ENCODE results near the gene NTSR1.

The NTSR1 gene

DNA sequence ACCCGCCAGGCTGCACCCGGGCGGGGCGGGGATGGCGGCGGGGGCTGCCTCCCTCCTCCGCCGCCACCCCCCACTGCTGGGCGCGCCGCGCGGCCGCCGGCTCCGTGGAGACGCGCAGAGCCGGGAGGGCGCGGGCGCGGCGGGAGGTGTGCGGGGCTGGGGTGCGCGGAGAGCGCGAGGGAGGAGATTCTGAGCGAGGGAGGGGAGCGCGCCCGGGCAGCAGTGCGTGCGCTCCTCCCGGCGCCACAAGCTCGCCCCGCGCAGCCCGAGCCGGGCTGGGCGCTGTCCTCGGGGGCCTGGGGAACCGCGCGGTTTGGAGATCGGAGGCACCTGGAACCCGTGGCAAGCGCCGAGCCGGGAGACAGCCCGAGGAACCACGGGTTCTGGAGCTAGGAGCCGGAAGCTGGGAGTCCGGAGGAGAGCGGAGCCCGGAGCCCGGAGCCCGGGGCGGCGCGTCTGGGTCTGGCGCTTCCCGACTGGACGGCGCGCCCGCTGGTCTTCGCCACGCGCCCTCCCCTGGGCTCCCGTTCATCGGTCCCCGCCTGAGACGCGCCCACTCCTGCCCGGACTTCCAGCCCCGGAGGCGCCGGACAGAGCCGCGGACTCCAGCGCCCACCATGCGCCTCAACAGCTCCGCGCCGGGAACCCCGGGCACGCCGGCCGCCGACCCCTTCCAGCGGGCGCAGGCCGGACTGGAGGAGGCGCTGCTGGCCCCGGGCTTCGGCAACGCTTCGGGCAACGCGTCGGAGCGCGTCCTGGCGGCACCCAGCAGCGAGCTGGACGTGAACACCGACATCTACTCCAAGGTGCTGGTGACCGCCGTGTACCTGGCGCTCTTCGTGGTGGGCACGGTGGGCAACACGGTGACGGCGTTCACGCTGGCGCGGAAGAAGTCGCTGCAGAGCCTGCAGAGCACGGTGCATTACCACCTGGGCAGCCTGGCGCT lies at the start of gene NTSR1:
TSS of gene NTSR1 (plus strand) at position 246 of the 946 bp plus-strand sequence. CDS start at position 618, 372 bp downstream.
- DNase-seq = no peak

DNA sequence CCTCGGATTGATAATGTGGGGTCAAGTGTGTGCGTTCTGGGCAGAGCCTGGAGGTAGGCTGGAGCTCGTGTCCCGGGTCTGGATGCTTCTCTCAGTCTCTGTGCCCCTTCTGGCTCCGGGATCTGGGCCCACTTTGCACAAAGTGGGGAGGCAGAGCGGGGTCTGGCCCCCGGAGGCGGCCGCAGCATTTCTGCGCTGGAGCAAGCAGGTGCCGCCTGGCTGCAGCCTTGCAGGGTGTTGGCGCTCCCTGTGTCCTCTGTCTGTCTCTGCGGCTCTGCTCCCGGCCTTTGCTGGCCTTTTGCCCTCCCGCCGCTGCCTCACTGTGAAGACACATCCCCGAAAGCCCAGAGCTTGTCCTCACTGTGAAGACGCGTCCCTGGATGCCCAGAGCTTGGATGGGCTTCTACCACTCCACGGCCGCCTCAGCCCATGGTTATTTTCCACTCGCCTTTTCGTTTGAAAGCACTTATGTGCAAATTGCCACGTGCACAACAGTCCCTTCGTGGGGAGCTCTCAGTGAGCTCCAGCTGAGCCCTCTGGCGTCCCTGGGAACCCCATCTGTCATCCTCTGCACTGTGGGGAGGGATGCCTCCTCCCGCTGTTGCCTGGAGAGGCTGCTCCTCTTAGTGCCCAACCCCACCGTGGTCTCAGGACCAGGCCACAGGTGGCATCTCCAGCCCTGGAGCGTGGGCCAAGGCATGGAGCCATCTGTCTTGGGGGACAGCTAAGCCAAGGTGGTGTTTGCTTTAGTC lies 49.0 kb upstream of the NTSR1 start:
- DNase-seq = no peak

DNA sequence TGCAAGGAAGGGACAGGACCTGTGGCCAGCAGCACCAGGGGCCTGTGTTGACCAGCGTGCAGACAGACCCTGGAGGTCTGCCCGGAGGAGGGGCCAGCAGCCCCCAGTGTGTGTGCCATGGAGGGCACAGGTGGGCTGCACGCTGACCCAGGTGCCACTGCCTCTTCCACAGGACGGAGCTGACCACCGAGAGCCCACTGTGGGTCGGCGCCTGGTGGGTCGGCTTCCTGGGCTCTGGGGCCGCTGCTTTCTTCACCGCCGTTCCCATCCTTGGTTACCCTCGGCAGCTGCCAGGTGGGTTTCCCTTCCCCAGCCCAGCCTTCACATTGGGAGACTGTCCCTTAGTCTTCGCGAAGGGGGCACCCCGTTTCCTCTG lies 48.4 kb upstream of the NTSR1 start:
- DNase-seq = no peak

DNA sequence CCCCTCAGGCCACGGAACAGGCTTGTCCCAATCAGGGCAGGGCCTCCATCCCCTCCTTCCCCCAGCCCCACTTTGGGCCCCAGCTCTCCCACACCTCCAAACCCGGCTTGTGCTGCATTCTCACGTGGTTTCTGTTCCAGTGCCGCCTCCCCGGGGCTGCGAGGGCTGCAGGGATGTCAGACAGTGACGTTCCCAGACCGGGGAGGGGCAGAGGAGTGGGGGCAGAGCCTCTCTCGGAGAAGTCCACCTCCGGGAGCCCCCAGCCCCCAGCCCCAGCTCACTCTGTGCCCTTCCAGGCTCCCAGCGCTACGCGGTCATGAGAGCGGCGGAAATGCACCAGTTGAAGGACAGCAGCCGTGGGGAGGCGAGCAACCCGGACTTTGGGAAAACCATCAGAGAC lies 47.9 kb upstream of the NTSR1 start:
- DNase-seq = no peak

DNA sequence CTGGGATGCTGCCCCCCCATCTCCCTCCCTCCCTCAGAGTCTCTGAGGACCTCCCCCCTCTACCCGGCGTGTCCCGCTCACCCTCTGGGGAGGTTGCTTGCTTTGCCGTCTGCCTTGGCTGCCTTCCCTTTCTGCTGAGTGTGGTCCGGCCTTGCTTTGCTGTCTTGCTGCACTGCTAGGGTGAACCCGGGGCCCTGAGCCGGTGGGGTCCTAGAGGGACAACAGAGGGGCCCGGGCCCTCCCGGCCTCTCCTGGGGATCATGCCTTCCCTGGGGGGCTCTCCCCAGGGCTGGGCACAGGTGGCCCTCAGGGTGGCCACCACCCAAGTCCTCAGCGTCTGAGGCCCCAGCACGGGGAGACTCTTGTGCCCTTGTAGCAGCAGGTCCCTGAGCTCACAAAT lies 47.0 kb upstream of the NTSR1 start:
- DNase-seq = no peak

DNA sequence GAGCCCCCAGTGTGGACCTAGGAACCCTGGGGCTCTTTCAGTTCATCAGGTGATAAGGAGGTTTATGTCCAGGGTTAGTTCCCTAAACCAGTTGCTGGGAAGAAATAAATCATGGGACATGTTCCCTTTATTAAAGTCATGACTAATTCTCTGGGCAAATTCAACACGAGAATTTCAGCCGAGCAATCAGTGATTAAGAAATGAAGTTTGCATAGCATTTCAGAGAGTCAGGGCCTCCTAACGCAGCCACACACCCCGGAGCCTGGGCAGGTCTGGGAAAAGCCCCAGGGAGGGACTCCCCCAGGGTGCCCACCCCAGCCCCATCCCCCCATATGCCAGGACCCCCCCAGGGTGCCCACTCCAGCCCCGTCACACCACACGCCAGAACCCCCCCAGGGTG lies 46.2 kb upstream of the NTSR1 start:
- no peak for DNase-seq

DNA sequence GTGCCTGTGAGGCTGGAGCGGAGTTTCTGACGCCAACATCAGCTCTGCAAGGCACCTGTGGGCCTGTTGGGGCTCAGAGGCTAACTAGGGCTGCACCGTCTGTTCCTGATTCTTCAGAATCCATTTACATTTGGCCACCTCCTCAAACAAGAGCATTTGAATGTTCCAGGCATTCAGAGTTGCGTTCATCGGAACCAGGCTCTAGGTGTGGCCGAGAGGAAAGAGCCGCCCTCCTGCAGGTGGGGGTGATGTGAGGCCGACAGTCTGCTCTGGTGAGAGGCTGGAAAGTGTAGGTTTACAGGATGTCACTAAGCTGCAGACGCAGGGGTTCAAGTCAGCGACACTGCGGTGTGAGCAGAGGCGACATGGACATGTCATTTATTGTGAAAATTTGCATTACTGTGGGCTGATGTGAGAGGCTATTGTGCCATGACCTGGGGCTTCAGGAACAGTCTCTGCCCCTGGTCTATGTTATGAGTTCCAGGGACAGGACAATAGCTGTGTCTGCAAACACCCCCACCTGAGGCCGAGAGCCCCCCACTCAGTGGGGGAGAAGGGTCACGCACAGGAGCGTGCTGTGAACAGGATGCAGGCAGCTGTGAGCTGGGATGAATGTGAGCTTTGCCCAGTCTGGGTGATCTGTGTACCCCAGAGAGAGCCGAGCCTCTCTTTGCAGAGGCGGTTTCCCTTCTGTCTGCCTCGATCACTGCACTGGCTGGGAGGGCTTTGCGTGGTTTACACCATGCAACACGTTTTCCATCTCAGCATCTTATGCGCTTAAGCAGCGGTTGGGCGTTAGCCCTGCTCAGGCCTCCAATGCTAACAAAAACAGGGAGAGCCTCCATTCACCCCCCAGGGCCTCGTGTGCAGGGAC lies 45.3 kb upstream of the NTSR1 start:
- no peak for DNase-seq

DNA sequence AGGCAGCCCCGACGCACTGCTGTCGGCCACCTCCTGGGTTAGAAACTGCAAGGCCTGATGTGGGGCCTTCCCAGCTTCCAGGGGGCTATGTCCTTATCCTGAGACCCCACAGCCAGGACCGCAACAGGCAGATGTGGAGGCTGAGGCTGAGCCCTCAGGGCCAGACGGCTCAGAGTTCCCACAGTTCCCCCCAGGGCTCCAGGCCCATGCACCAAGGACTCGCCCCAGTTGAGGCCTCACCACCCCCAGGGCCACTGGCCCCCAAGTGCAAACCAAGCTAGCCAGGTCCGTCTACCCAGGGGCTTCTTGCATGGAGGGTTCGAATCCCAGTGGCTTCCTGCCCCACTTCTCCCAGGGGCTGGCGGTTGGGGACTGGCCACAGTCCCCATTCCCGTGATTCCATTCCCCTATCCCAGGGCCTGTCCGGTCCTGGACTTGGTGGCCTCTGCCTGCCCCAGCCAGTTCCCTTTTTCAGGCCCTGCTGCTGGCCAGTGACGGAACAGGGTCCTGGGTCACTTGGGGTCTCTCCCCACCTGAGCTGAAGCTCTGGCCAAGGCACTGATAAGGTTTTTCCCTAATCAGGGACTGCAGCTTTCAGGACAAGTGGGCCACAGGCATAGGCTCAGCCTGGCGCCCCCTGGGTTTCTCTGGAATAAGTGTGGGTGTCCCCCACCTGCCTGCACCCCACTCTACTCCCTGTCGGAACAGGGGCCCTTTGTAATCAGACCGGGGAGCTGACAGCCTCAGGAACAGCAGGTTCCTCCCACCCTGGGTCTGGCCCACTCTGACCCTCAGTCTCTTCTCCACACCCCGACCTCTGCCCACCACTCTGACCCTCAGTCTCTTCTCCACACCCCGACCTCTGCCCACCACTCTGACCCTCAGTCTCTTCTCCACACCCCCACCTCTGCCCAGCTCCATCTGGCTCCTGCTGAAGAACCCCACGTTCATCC lies 44.3 kb upstream of the NTSR1 start:
- DNase-seq = no peak

DNA sequence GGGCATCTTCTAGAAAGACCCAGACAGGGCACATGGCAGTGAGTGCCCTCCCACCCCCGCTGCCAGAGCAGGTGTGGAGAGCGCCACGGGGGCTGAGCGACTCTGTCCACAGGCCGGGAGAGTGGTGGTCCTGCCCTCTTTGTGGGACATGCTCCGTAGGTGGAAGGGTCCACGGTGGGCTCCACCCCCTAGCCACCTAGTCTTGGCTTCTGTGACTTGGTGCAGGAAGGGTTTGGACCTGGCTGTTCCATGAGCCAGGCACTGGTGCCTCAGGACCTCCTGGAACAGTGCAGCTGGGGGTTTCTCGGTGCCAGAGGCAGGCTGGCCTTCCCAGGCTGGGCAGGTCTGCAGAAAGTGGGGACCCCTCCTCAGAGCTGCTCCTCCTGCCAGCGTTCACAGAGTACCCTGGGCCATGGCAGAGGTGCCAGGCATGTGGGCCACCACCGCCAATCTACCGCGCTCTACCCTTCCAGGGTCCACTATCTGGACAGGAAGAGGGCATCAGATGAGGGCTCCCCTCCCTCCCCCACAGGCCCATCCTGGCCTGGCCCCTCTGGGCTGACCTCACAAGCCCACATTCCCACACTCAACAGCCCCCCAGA lies 43.4 kb upstream of the NTSR1 start:
- no peak for DNase-seq

DNA sequence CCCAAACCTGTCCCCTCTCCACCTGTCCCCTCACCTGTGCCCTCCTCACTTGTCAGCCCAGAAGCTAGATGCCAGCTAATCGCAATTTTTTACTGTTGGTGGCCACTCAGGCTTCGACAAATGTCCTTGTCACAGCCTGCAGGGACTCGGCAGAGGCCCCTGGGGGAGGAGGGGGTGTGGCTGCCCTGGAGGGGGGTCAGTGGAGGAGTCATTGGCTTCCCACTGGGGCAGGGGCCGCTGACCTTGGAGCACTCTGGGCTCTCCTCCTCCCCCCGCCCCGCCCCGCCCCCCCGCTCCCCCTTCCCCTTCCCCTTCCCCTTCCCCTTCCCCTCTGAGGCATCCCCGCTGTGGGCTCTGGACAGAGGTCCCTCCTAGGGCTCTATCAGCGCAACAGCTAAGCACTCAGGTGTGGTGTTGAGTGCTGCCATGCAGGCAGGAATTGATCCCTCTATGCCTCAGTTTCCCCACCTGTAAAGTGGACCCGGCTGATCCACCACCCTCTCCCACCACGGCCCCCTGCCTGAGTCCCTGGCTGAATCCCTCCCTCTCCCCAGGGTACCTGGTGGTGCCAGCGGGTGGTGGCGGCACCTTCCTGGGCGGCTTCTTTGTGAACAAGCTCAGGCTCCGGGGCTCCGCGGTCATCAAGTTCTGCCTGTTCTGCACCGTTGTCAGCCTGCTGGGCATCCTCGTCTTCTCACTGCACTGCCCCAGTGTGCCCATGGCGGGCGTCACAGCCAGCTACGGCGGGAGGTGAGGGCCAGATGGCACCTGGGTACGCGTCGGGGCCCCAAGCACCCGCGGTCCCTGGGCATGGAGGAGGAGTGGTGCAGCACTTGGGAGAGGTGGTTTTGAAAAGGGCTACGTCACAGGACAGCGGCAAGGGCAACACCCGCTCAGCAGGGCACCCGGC lies 42.6 kb upstream of the NTSR1 start:
- DNase-seq = no peak

DNA sequence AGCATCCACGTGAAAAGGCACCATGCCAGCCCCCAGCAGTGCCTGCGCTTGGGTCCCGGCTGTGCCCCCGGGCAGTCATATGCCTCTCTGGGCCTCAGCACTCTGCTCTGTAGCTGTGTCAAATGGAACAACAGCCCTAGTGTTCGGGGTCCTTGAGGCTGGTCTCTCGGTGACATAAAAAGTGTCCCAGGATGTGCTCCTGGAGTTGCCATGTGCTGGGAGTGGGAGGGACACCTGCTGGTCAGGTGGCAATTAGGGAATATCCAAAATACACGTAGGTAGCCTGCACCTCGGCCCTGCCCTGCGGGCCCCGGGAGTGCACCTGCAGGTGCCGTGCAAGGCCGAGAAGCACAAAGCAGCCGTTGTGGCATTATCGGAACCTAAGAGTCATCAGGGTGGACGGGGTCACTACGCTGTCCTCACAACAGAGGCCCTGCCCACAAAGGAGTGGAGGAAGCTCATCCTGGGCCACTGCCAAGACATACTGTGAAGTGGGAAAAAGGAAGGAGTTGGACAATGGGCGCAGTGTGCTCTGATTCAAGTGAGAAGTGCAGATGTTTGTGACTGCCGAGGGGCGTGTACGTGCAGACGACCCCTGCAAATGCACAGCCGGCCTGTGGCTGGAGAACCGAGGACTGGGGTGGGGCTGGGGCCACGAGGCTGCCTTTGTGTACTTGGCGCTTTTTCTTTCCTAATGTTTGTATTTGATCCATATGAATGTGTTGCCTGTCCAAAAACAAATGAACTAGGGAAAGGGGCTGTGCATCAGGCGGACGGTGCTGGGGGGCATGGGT lies 41.7 kb upstream of the NTSR1 start:
- no peak for DNase-seq

DNA sequence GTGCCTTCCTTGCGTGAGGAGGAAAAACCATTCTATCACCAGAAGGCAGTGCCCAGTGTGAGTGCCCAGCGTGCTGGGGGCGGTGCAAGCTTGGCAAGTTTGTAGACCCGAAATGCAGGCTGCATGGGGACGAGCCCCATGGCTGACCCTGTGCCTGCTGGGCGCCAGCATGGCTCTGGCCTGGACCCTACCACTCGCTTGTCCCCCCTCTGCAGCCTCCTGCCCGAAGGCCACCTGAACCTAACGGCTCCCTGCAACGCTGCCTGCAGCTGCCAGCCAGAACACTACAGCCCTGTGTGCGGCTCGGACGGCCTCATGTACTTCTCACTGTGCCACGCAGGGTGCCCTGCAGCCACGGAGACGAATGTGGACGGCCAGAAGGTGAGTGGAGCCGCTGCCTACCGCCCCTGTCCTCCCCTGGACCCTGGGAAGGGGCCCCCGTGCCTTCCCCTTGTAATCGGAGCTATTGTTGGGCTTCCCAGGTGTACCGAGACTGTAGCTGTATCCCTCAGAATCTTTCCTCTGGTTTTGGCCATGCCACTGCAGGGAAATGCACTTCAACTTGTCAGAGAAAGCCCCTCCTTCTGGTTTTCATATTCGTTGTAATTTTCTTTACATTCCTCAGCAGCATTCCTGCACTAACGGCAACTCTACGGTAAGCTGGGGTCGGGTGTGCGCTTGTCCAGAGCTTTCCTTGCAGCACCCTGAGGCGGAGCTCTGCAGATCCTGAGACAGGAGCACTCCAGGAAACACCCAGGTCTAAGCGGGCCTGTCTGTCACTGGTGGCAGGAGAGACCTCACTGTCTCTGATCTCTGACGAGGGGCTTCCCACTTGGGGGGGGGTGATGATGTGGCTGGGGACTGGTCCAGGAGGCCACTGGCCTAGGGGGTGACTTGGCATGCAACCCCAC lies 40.9 kb upstream of the NTSR1 start:
- DNase-seq = no peak

DNA sequence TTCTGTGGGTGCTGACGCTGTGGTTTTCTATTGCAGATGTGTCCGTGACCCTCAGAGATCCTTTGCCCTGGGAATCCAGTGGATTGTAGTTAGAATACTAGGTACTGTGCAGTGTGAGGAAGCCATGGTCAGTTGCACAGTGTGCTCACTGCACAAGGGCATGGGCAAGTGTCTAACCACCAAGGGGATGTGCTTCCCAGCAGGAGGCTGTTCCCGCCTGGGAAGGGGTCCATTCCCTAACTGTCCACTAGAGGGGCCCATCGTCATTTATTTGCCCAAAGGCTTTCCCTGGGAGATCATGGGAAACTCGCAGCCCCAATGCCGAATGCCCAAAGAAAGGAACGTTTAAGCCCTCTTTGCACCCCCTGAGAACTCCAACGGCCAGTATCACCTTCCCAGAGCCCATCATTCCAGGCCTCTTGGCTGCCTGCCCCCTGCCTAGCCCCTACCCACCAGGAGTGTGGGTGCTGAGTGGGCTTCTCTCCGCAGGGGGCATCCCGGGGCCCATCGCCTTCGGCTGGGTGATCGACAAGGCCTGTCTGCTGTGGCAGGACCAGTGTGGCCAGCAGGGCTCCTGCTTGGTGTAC lies 40.1 kb upstream of the NTSR1 start:
- DNase-seq = peak; percentile 65

DNA sequence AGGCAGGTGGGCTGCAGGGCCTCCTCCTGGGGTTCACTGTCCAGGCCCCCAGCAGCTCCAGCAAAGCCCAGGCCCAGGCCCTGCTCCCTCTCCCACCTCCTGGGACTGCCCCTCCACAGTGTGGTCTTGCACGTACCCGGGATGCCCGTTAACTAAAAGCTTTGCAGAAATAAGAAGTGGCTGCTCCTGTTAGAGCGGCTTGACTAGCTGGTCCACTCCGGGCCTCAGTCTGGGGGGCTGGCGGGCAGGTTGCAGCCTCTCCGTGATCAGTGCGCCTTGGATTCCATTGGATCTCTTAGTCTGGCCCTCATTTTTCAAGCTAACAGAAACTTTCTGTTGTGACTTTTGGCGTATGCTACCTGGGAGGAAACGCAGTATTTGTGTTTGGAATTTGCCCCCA lies 39.4 kb upstream of the NTSR1 start:
- no peak for DNase-seq

DNA sequence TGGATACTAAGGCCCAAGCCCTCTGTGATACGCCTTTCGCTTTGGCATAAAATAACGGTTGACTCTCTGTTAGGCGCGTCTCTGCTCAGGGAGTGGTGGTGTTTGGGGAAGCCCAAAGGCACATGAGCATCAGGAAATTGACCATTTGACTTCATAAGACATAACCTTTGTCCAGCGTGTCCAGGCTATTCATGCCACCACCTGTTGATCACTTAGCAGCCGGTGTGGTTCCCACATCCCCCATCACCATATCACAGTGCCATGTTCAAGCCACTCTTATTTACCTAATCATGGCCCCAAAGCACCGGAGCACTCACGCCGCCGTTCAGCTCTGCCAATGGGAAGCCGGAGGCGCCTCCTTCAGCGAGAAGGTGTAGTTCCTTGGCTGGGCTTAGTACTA lies 38.5 kb upstream of the NTSR1 start:
- DNase-seq = no peak

DNA sequence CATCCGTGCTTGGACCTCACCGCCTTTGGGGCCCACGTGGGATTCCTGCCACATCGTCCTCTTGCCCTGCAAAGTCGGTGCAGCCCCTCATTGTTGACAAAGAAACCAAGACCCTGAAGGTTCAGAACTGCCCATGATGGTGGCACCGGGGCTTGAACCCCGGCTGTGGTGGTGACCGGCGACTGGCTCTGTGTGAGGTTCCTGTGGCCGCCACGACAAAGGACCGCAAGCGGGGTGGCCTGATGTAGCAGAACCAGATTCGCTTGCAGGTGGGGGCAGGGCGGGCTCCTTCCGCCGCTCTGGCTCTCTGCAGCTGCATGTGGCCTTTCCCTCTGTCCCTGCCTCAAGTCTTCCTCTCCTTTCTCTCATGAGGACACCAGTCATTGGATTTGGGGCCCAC lies 37.6 kb upstream of the NTSR1 start:
- no peak for DNase-seq

DNA sequence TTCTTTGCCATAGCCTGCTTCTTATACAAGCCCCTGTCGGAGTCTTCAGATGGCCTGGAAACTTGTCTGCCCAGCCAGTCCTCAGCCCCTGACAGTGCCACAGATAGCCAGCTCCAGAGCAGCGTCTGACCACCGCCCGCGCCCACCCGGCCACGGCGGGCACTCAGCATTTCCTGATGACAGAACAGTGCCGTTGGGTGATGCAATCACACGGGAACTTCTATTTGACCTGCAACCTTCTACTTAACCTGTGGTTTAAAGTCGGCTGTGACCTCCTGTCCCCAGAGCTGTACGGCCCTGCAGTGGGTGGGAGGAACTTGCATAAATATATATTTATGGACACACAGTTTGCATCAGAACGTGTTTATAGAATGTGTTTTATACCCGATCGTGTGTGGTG lies 36.9 kb upstream of the NTSR1 start:
- DNase-seq = no peak

DNA sequence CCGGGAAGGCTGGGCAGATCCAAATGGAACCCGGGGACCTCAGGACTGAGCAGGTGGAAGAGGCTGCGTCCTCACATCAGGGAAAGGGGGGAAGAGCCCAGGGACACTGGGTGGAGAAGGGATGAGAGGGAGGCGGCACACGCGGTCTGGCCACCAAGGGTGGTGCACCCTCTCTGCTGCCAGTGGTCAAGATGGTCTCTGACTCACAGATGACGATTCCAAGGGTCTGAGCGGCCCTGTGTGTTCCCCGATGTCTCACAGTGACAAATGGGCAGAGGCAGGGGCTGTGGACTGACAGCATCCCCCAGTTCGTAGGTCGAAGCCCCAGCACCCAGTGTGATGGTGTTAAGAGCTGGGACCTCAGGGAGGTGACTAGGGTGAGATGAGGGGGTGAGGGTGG lies 34.3 kb upstream of the NTSR1 start:
- no peak for DNase-seq
